Activated CD4-positive, alpha-beta T cell treated with anti-CD3 and anti-CD28 coated beads for 4 hours (primary cell): ENCODE measurements around the gene CENPA.
"Not testable (repeated sequence)": the region's sequence is repeated elsewhere in the genome, so short reads cannot be mapped to it uniquely, and the experiment has no call there.

Experiments used
- DNase-seq, 2 donors: peaks; one replicate each; pipeline ENCODE4 v3.0.0-alpha.2; 2020

CENPA gene

GRCh38 chr2:26795135-26795534, 9.3 kb downstream of the CENPA start:
- not testable (repeated sequence) for DNase-seq

- DNase-seq = no peak
Observed at GRCh38 chr2:26801328-26801727, 15.5 kb downstream of the CENPA start.

- DNase-seq = no peak
Observed at GRCh38 chr2:26801796-26802195, 15.9 kb downstream of the CENPA start.

- DNase-seq = no peak
Observed at GRCh38 chr2:26805241-26805676, 19.4 kb downstream of the CENPA start.

GRCh38 chr2:26807788-26808460, 22.1 kb downstream of the CENPA start:
- DNase-seq = no peak

GRCh38 chr2:26809211-26809610, 23.4 kb downstream of the CENPA start:
- no peak for DNase-seq

GRCh38 chr2:26809876-26810577, 24.2 kb downstream of the CENPA start:
- no peak for DNase-seq

GRCh38 chr2:26811261-26811660, 25.4 kb downstream of the CENPA start:
- no peak for DNase-seq

- no peak for DNase-seq
Observed at GRCh38 chr2:26811791-26812694, 26.2 kb downstream of the CENPA start.

- DNase-seq = no peak
Observed at GRCh38 chr2:26812731-26813130, 26.9 kb downstream of the CENPA start.

- DNase-seq = not testable (repeated sequence)
Observed at GRCh38 chr2:26814072-26814765, 28.4 kb downstream of the CENPA start.

GRCh38 chr2:26816893-26817292, 31.0 kb downstream of the CENPA start:
- no peak for DNase-seq

- DNase-seq = no peak
Observed at GRCh38 chr2:26818255-26818654, 32.4 kb downstream of the CENPA start.

GRCh38 chr2:26818972-26819371, 33.1 kb downstream of the CENPA start:
- DNase-seq = no peak

GRCh38 chr2:26820932-26821331, 35.1 kb downstream of the CENPA start:
- no peak for DNase-seq

- no peak for DNase-seq
Observed at GRCh38 chr2:26822877-26823276, 37.0 kb downstream of the CENPA start.

GRCh38 chr2:26838121-26838906, 52.5 kb downstream of the CENPA start:
- no peak for DNase-seq

GRCh38 chr2:26840937-26841610, 55.2 kb downstream of the CENPA start:
- DNase-seq = no peak

GRCh38 chr2:26843041-26843440, 57.2 kb downstream of the CENPA start:
- no peak for DNase-seq
